HUES6 (cell line): ENCODE data around the gene DGKI.

Experiments
- H3K27ac ChIP-seq: 2 replicates; pipeline ENCODE4 v1.7.0; 2013; ENCODE audit warnings: low read depth, mild to moderate bottlenecking, low read length, inconsistent platforms
- H3K27me3 ChIP-seq: 2 replicates; pipeline ENCODE4 v1.6.1; 2013; ENCODE audit warnings: low read length; ENCODE audit not compliant: control insufficient read depth, insufficient read depth
- H3K36me3 ChIP-seq: 2 replicates; pipeline ENCODE4 v1.6.1; 2013; ENCODE audit warnings: low read length; ENCODE audit not compliant: control insufficient read depth, insufficient read depth
- H3K4me1 ChIP-seq: 2 replicates; pipeline ENCODE4 v1.6.1; 2013; ENCODE audit warnings: low read length; ENCODE audit not compliant: control insufficient read depth, insufficient read depth
- H3K4me3 ChIP-seq: 2 replicates; pipeline ENCODE4 v1.5.1; 2013; ENCODE audit warnings: low read depth, low read length
- H3K9ac ChIP-seq: one replicate; pipeline ENCODE4 v1.6.1; 2013; ENCODE audit warnings: mild to moderate bottlenecking, low read length
- H3K9me3 ChIP-seq: 2 replicates; pipeline ENCODE4 v1.6.1; 2013; ENCODE audit warnings: low read depth, low read length; ENCODE audit not compliant: control insufficient read depth, insufficient read depth

Gene DGKI

DNA sequence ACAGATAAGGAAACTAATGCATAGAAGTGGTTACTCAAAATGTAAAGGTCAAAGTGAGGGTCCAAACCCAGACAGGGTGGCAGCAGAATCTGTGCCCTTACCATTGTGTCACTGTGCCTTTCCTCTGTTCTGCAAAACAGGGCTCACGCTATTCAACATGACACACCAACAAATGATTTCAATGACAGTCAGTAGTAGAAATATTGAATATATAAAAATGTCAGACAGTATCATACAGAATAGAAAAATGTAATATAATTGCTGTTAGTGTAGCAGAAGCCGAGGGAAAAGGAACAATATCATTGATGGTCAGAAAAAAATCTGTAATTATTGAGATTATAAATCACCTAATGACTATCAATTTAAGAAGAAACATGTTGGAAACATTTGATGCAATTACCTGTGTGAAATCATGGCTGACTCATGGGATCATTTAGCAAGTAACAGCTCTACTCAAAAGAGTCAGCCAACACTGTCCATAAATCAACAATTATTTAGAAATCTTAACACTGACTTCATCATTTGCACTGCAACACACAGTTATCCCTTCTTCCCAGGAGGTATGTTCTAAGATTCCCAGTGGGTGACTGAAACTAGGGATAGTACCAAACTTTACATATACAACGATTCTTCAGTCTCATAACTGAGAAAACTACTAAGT is 198.7 kb downstream of the DGKI start:
- Histone ChIP-seq H3K27me3 (peaks cover 5% of the 10 kb centered on the region; the same call in 1 of the 2 replicates), H3K9me3 (no peaks in the 10 kb centered on the region), H3K9ac (no peak overlapping the region), H3K36me3 (no peaks in the 10 kb centered on the region), H3K27ac (no peak overlapping the region), H3K4me3 (no peak overlapping the region), H3K4me1 (no peaks in the 10 kb centered on the region)

GRCh38 chr7:137642472-137642871 is 204.3 kb downstream of the DGKI start:
- Histone ChIP-seq H3K4me1 (no peaks in the 10 kb centered on the region), H3K9ac (no peak overlapping the region), H3K9me3 (peaks cover 2% of the 10 kb centered on the region; the same call in 1 of the 2 replicates), H3K27me3 (peaks cover 5% of the 10 kb centered on the region; the same call in 1 of the 2 replicates), H3K27ac (no peak overlapping the region), H3K4me3 (no peak overlapping the region), H3K36me3 (no peaks in the 10 kb centered on the region)

- Histone ChIP-seq H3K4me3 (no peak overlapping the region), H3K36me3 (no peaks in the 10 kb centered on the region), H3K9ac (no peak overlapping the region), H3K4me1 (no peaks in the 10 kb centered on the region), H3K9me3 (peaks cover 2% of the 10 kb centered on the region; the same call in 1 of the 2 replicates), H3K27me3 (peaks cover 5% of the 10 kb centered on the region; the same call in 1 of the 2 replicates), H3K27ac (no peak overlapping the region)
Measured at GRCh38 chr7:137642031-137642430, 204.7 kb downstream of the DGKI start.

GRCh38 chr7:137636376-137636775 is 210.4 kb downstream of the DGKI start:
- Histone ChIP-seq H3K36me3 (no peaks in the 10 kb centered on the region), H3K9ac (no peak overlapping the region), H3K27me3 (no peaks in the 10 kb centered on the region), H3K9me3 (no peaks in the 10 kb centered on the region), H3K27ac (no peak overlapping the region), H3K4me1 (no peaks in the 10 kb centered on the region), H3K4me3 (no peak overlapping the region)

GRCh38 chr7:137635874-137636273 is 210.9 kb downstream of the DGKI start:
- Histone ChIP-seq H3K4me3 (no peak overlapping the region), H3K4me1 (no peaks in the 10 kb centered on the region), H3K27me3 (no peaks in the 10 kb centered on the region), H3K36me3 (no peaks in the 10 kb centered on the region), H3K9me3 (no peaks in the 10 kb centered on the region), H3K9ac (no peak overlapping the region), H3K27ac (no peak overlapping the region)

DNA sequence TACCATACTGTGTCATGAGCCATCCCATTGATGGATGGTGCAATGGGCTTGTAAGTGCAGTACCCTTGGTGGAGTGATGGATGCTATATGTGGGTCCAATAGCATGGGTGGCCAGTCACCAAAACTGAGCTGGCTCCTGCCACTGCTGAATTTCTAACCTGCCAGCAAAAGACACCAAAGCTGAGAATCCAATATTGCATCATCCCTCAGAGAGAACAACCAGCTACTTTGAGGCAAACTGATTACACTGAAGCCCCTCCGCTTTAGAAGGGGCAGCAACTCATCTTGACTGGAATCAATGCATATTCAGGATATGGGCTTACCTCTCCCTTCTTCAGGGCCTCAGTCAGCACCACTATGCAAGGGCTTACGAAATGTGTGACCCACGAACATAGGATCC is 211.6 kb downstream of the DGKI start:
- Histone ChIP-seq H3K4me3 (no peak overlapping the region), H3K27ac (no peak overlapping the region), H3K36me3 (no peaks in the 10 kb centered on the region), H3K4me1 (no peaks in the 10 kb centered on the region), H3K9ac (no peak overlapping the region), H3K27me3 (no peaks in the 10 kb centered on the region), H3K9me3 (no peaks in the 10 kb centered on the region)

DNA sequence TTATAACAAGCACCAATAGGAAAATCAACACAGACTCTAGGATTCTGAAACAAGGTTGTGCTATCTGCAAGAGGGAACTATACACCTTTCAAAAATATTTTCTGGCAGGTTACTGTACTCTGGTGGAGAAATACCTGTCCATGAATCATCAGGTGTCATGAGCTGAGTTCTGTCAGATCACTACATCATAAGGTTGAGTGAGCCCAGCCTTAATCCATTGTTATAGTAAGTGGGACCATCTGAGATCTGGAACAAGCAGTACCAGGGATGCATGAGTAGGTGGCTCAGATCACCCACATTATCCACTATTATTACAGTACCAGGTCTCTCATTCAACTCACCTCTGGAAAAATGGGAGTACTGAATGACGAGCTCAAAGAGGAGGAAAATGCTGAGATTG is 212.4 kb downstream of the DGKI start:
- Histone ChIP-seq H3K9ac (no peak overlapping the region), H3K27me3 (no peaks in the 10 kb centered on the region), H3K36me3 (no peaks in the 10 kb centered on the region), H3K27ac (no peak overlapping the region), H3K9me3 (no peaks in the 10 kb centered on the region), H3K4me1 (no peaks in the 10 kb centered on the region), H3K4me3 (no peak overlapping the region)

DNA sequence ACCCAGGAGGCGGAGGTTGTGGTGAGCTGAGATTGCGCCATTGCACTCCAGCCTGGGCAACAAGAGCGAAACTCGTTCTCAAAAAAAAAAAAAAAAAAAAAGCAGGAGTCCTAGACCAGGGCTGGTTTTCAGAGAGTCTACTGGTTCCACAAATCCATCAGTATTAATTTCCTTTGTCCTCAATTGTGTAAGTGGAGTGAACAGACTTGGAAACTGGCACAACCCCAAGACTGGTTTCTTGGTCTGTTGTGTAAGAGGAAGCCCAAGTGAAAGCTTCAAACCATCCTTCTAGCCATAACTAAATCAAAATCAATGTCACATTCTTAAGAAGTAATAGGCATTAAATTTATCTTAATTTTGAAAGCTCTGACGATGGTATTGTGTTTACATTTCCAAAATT is 213.6 kb downstream of the DGKI start:
- H3K27ac ChIP-seq, result no peak overlapping the region
- H3K27me3 ChIP-seq, result no peaks in the 10 kb centered on the region
- no peaks in the 10 kb centered on the region for H3K36me3 ChIP-seq
- no peaks in the 10 kb centered on the region for H3K4me1 ChIP-seq
- H3K9ac ChIP-seq, result no peak overlapping the region
- H3K4me3 ChIP-seq, result no peak overlapping the region
- no peaks in the 10 kb centered on the region for H3K9me3 ChIP-seq

GRCh38 chr7:137628216-137628615 is 218.6 kb downstream of the DGKI start:
- Histone ChIP-seq H3K4me1 (no peaks in the 10 kb centered on the region), H3K27me3 (0 out of 2 replicates have a peak, but pooled peaks cover 3% of the 10 kb centered on the region), H3K27ac (no peak overlapping the region), H3K9me3 (no peaks in the 10 kb centered on the region), H3K4me3 (no peak overlapping the region), H3K36me3 (no peaks in the 10 kb centered on the region), H3K9ac (no peak overlapping the region)

- H3K27ac ChIP-seq, result no peak overlapping the region
- H3K27me3 ChIP-seq, result 0 out of 2 replicates have a peak, but pooled peaks cover 3% of the 10 kb centered on the region
- H3K9ac ChIP-seq, result no peak overlapping the region
- H3K36me3 ChIP-seq, result no peaks in the 10 kb centered on the region
- H3K9me3 ChIP-seq, result no peaks in the 10 kb centered on the region
- H3K4me3 ChIP-seq, result no peak overlapping the region
- H3K4me1 ChIP-seq, result no peaks in the 10 kb centered on the region
Measured at GRCh38 chr7:137626469-137627067, 220.2 kb downstream of the DGKI start.

DNA sequence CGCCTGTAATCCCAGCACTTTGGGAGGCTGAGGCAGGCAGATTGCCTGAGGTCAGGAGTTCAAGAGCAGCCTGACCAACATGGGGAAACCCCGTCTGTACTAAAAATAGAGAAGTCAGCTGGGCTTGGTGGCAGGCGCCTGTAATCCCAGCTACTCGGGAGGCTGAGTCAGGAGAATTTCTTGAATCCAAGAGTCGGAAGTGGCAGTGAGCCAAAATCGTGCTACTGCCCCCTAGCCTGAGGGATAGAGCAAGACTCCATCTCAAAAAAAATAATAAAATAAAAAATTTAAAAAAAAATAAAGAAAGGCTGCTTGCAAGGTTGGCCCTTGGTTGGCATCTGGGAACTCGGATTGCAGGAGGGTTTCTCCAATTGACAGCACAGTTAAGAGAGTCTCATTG is 221.6 kb downstream of the DGKI start:
- no peaks in the 10 kb centered on the region for H3K9me3 ChIP-seq
- H3K36me3 ChIP-seq, result no peaks in the 10 kb centered on the region
- H3K27ac ChIP-seq, result no peak overlapping the region
- no peak overlapping the region for H3K9ac ChIP-seq
- H3K27me3 ChIP-seq, result 0 out of 2 replicates have a peak, but pooled peaks cover 3% of the 10 kb centered on the region
- no peaks in the 10 kb centered on the region for H3K4me1 ChIP-seq
- H3K4me3 ChIP-seq, result no peak overlapping the region
